Stimulated activated naive CD8-positive, alpha-beta T cell treated with anti-CD3 and anti-CD28 coated beads, Interleukin-15, Interleukin-2, amounts not matched to agents 100 ng/mL and 50 ng/mL, for 24 hours (primary cell): Measurements from ENCODE around the gene ALS2.
A peak's percentile ranks its signal among the peaks of the same experiment; 100 is the strongest.
"Not testable (repeated sequence)": the region's sequence is repeated elsewhere in the genome, so short reads cannot be mapped to it uniquely, and the experiment has no call there.

Experiments used
- H3K27ac Mint-ChIP-seq: one replicate; pipeline ENCODE4 v1.8.0; 2021; ENCODE audit warnings: mild to moderate bottlenecking, mixed read lengths
- H3K27me3 Mint-ChIP-seq: one replicate; pipeline ENCODE4 v1.8.0; 2021; ENCODE audit warnings: mixed read lengths
- H3K36me3 Mint-ChIP-seq: one replicate; pipeline ENCODE4 v1.8.0; 2021; ENCODE audit warnings: low read depth, mixed read lengths
- H3K4me1 Mint-ChIP-seq: one replicate; pipeline ENCODE4 v1.8.0; 2021; ENCODE audit warnings: low read depth, mixed read lengths
- H3K4me3 Mint-ChIP-seq: one replicate; pipeline ENCODE4 v1.8.0; 2021; ENCODE audit warnings: mild to moderate bottlenecking, mixed read lengths
- H3K9me3 Mint-ChIP-seq: one replicate; pipeline ENCODE4 v1.8.0; 2021; ENCODE audit warnings: mixed read lengths

The ALS2 gene

GRCh38 chr2:201798914-201799285 is 18.2 kb upstream of the ALS2 start:
- H3K9me3 Mint-ChIP-seq, H3K27ac Mint-ChIP-seq, H3K4me1 Mint-ChIP-seq, H3K36me3 Mint-ChIP-seq, H3K4me3 Mint-ChIP-seq, H3K27me3 Mint-ChIP-seq: not testable (repeated sequence)

- H3K4me3 Mint-ChIP-seq: no peak overlapping the region
- H3K27ac Mint-ChIP-seq: no peak overlapping the region
- H3K4me1 Mint-ChIP-seq: no peaks in the 10 kb centered on the region
- peaks cover 5% of the 10 kb centered on the region for H3K27me3 Mint-ChIP-seq
- no peaks in the 10 kb centered on the region for H3K36me3 Mint-ChIP-seq
- no peaks in the 10 kb centered on the region for H3K9me3 Mint-ChIP-seq
Measured at GRCh38 chr2:201798252-201798913, 17.6 kb upstream of the ALS2 start.

GRCh38 chr2:201797175-201797840 is 16.6 kb upstream of the ALS2 start:
- no peak overlapping the region for H3K4me3 Mint-ChIP-seq
- H3K27ac Mint-ChIP-seq: no peak overlapping the region
- H3K9me3 Mint-ChIP-seq: no peaks in the 10 kb centered on the region
- H3K4me1 Mint-ChIP-seq: no peaks in the 10 kb centered on the region
- H3K36me3 Mint-ChIP-seq: no peaks in the 10 kb centered on the region
- H3K27me3 Mint-ChIP-seq: peaks cover 6% of the 10 kb centered on the region

- Mint-ChIP-seq H3K9me3 (no peaks in the 10 kb centered on the region), H3K4me1 (no peaks in the 10 kb centered on the region), H3K4me3 (no peak overlapping the region), H3K36me3 (no peaks in the 10 kb centered on the region), H3K27me3 (peaks cover 4% of the 10 kb centered on the region), H3K27ac (no peak overlapping the region)
Measured at GRCh38 chr2:201796478-201796865, 15.7 kb upstream of the ALS2 start.

GRCh38 chr2:201795607-201796477 is 15.1 kb upstream of the ALS2 start:
- Mint-ChIP-seq H3K9me3 (no peaks in the 10 kb centered on the region), H3K4me3 (no peak overlapping the region), H3K27ac (no peak overlapping the region), H3K4me1 (no peaks in the 10 kb centered on the region), H3K36me3 (no peaks in the 10 kb centered on the region), H3K27me3 (peaks cover 4% of the 10 kb centered on the region)

- no peak overlapping the region for H3K4me3 Mint-ChIP-seq
- peaks cover 4% of the 10 kb centered on the region for H3K27me3 Mint-ChIP-seq
- no peak overlapping the region for H3K27ac Mint-ChIP-seq
- H3K36me3 Mint-ChIP-seq: no peaks in the 10 kb centered on the region
- no peaks in the 10 kb centered on the region for H3K9me3 Mint-ChIP-seq
- H3K4me1 Mint-ChIP-seq: no peaks in the 10 kb centered on the region
Measured at GRCh38 chr2:201794294-201794693, 13.6 kb upstream of the ALS2 start.

GRCh38 chr2:201793631-201794030 is 12.9 kb upstream of the ALS2 start:
- Mint-ChIP-seq H3K36me3 (no peaks in the 10 kb centered on the region), H3K4me1 (no peaks in the 10 kb centered on the region), H3K27ac (no peak overlapping the region), H3K9me3 (no peaks in the 10 kb centered on the region), H3K27me3 (peaks cover 4% of the 10 kb centered on the region), H3K4me3 (no peak overlapping the region)

GRCh38 chr2:201790989-201791388 is 10.3 kb upstream of the ALS2 start:
- no peak overlapping the region for H3K4me3 Mint-ChIP-seq
- H3K27me3 Mint-ChIP-seq: peaks cover 4% of the 10 kb centered on the region

GRCh38 chr2:201790291-201790690 is 9.6 kb upstream of the ALS2 start:
- Mint-ChIP-seq H3K27me3 (peaks cover 4% of the 10 kb centered on the region), H3K9me3 (no peaks in the 10 kb centered on the region), H3K36me3 (no peaks in the 10 kb centered on the region), H3K4me3 (no peak overlapping the region), H3K27ac (no peak overlapping the region), H3K4me1 (no peaks in the 10 kb centered on the region)

More at GRCh38 chr2:201790989-201791388, 10.3 kb upstream of the ALS2 start:
- no peaks in the 10 kb centered on the region for H3K36me3 Mint-ChIP-seq
- H3K4me1 Mint-ChIP-seq: no peaks in the 10 kb centered on the region
- no peaks in the 10 kb centered on the region for H3K9me3 Mint-ChIP-seq
- no peak overlapping the region for H3K27ac Mint-ChIP-seq

- Mint-ChIP-seq H3K9me3 (no peaks in the 10 kb centered on the region), H3K36me3 (no peaks in the 10 kb centered on the region), H3K27me3 (peaks cover 4% of the 10 kb centered on the region)
Measured at GRCh38 chr2:201789395-201789794, 8.7 kb upstream of the ALS2 start.

GRCh38 chr2:201788371-201788770 is 7.6 kb upstream of the ALS2 start:
- Mint-ChIP-seq H3K27me3 (peaks cover 8% of the 10 kb centered on the region), H3K36me3 (no peaks in the 10 kb centered on the region), H3K27ac (no peak overlapping the region), H3K9me3 (no peaks in the 10 kb centered on the region), H3K4me1 (no peaks in the 10 kb centered on the region), H3K4me3 (no peak overlapping the region)

More at GRCh38 chr2:201789395-201789794, 8.7 kb upstream of the ALS2 start:
- H3K4me3 Mint-ChIP-seq: no peak overlapping the region
- no peak overlapping the region for H3K27ac Mint-ChIP-seq
- H3K4me1 Mint-ChIP-seq: no peaks in the 10 kb centered on the region

GRCh38 chr2:201786471-201786870 is 5.7 kb upstream of the ALS2 start:
- Mint-ChIP-seq H3K4me3 (no peak overlapping the region), H3K9me3 (no peaks in the 10 kb centered on the region), H3K27me3 (peaks cover 7% of the 10 kb centered on the region), H3K27ac (no peak overlapping the region), H3K4me1 (peaks cover 6% of the 10 kb centered on the region), H3K36me3 (no peaks in the 10 kb centered on the region)

GRCh38 chr2:201785135-201785534 is 4.4 kb upstream of the ALS2 start:
- H3K4me3 Mint-ChIP-seq: no peak overlapping the region

GRCh38 chr2:201784563-201784962 is 3.8 kb upstream of the ALS2 start:
- Mint-ChIP-seq H3K36me3 (no peaks in the 10 kb centered on the region), H3K4me3 (no peak overlapping the region), H3K9me3 (no peaks in the 10 kb centered on the region), H3K27me3 (peaks cover 7% of the 10 kb centered on the region), H3K27ac (no peak overlapping the region), H3K4me1 (peaks cover 16% of the 10 kb centered on the region)

More at GRCh38 chr2:201785135-201785534, 4.4 kb upstream of the ALS2 start:
- Mint-ChIP-seq H3K36me3 (no peaks in the 10 kb centered on the region), H3K4me1 (peaks cover 10% of the 10 kb centered on the region), H3K9me3 (no peaks in the 10 kb centered on the region), H3K27ac (no peak overlapping the region), H3K27me3 (peaks cover 7% of the 10 kb centered on the region)

- peak overlapping the region; percentile 97 for H3K4me3 Mint-ChIP-seq
- H3K36me3 Mint-ChIP-seq: no peaks in the 10 kb centered on the region
- peaks cover 29% of the 10 kb centered on the region for H3K4me1 Mint-ChIP-seq
- H3K27ac Mint-ChIP-seq: peak overlapping the region; percentile 88
- H3K27me3 Mint-ChIP-seq: peaks cover 7% of the 10 kb centered on the region
- H3K9me3 Mint-ChIP-seq: no peaks in the 10 kb centered on the region
Measured at GRCh38 chr2:201781557-201782051, 871 bp upstream of the ALS2 start.
